Forelimb muscle (tissue), 1 donor: ENCODE measurements around the gene ARID3C. TPM values are rescaled to one million over a fixed set of nuclear protein-coding genes. Genes with fewer than 3 reads are reported as not detected.

Experiments
- DNase-seq: peaks from one replicate; pipeline ENCODE4 v3.0.0-alpha.2; 2013; ENCODE audit warnings: low read depth
- polyA plus RNA-seq: library from polyadenylated mRNA; unstranded; fragments of 120-200 nt; gene quantifications from one replicate; pipeline ENCODE4 v1.2.1, GENCODE V29; 2013; ENCODE audit not compliant: insufficient read length

The ARID3C gene
- polyA plus RNA-seq, 1 donor, result not detected

- DNase-seq, result no peak
Measured at GRCh38 chr9:34627716-34628655, 880 bp downstream of the ARID3C start.

GRCh38 chr9:34625186-34625486 is 3.7 kb downstream of the ARID3C start:
- DNase-seq, result no peak

- DNase-seq, result no peak
Measured at GRCh38 chr9:34624475-34625185, 4.2 kb downstream of the ARID3C start.

- DNase-seq, result no peak
Measured at GRCh38 chr9:34623374-34624235, 5.3 kb downstream of the ARID3C start.

GRCh38 chr9:34620061-34620994 is 8.5 kb downstream of the ARID3C start, which contains the start of gene DCTN3:
Gene DCTN3, minus strand, starts transcription at chr9:34620495. Its CDS starts 31 bp downstream, at chr9:34620464.
- DNase-seq, result peak; percentile 91

- no peak for DNase-seq
Measured at GRCh38 chr9:34615132-34615531, 13.7 kb downstream of the ARID3C start.

- no peak for DNase-seq
Measured at GRCh38 chr9:34612788-34613390, 16.0 kb downstream of the ARID3C start.

- no peak for DNase-seq
Measured at GRCh38 chr9:34611811-34612787, 16.8 kb downstream of the ARID3C start, which contains the start of gene RPP25L. Gene RPP25L, minus strand, starts transcription at chr9:34612097. Its CDS starts 801 bp downstream, at chr9:34611296.

- DNase-seq, result no peak
Measured at GRCh38 chr9:34611251-34611810, 17.5 kb downstream of the ARID3C start.

- no peak for DNase-seq
Measured at GRCh38 chr9:34610434-34611206, 18.2 kb downstream of the ARID3C start.

GRCh38 chr9:34607331-34607730 is 21.5 kb downstream of the ARID3C start:
- DNase-seq, result no peak

- no peak for DNase-seq
Measured at GRCh38 chr9:34606905-34607304, 22.0 kb downstream of the ARID3C start.

GRCh38 chr9:34606190-34606589 is 22.7 kb downstream of the ARID3C start:
- no peak for DNase-seq

- DNase-seq, result peak; percentile 66
Measured at GRCh38 chr9:34603610-34604231, 25.1 kb downstream of the ARID3C start.

- DNase-seq, result no peak
Measured at GRCh38 chr9:34601937-34602573, 26.8 kb downstream of the ARID3C start.

GRCh38 chr9:34600908-34601307 is 28.0 kb downstream of the ARID3C start:
- DNase-seq, result no peak

GRCh38 chr9:34599546-34599945 is 29.3 kb downstream of the ARID3C start:
- no peak for DNase-seq
